K562 (cell line): ENCODE data around the gene PIK3C2G. TPM values are rescaled to one million over a fixed set of nuclear protein-coding genes. Genes with fewer than 3 reads are reported as not detected.

Experiments used
- ATAC-seq: fragments of 200-7000 bp; cut with Tn5 transposase; 3 replicates; pipeline ENCODE4 v1.9.1; 2020; ENCODE audit warnings: moderate library complexity
- BruUV-seq: library from RNA; stranded (reverse); fragments of 400-500 nt; replicated peaks from 2 replicates; lab custom pipeline; 2021; lab: Mats Ljungman, UMichigan
- CTCF ChIA-PET: fragments of 300-600 bp; formaldehyde crosslinking; extraction: SDS; loops from one replicate; lab custom pipeline; 2021; ENCODE audit warnings: low intra/inter-chr PET ratio; lab: Yijun Ruan, JAX
- POLR2A ChIA-PET: fragments of 300-600, 350-650 bp; sonication (Branson Sonifier 250); formaldehyde crosslinking; extraction: SDS; loops from one replicate; lab custom pipeline; 2021; ENCODE audit warnings: antibody characterized with exemption, inconsistent platforms; lab: Yijun Ruan, JAX
- DNase-seq, 4 experiments: peaks; one replicate each; pipeline versions ENCODE4 v3.0.0 to v3.0.0-alpha.2; 2011 to 2018; ENCODE audit warnings: low spot score in 3 of 4, mixed read lengths in 3 of 4; ENCODE audit errors: extremely low read depth in 1 of 4
- FAIRE-seq: peaks from 2 replicates; lab custom pipeline; 2011; peaks lifted over from hg19 to GRCh38; lab: Jason Lieb, UNC
- H2AFZ ChIP-seq: 2 replicates; pipeline ENCODE4 v1.6.0; 2011; ENCODE audit warnings: low read depth, low read length, control low read depth, inconsistent platforms
- H3K27ac ChIP-seq: fragments of 200-600 bp; 3 replicates; pipeline ENCODE4 v1.8.0; 2011; ENCODE audit warnings: low read depth, mild to moderate bottlenecking, control low read depth, inconsistent platforms, low read length, moderate library complexity, mixed read lengths; ENCODE audit errors: extremely low read depth
- H3K27me3 ChIP-seq, 2 experiments: fragments of 300-600 bp in 1 of 2; 2 replicates in 1 of 2; 3 replicates in 1 of 2; pipeline versions ENCODE4 v1.6.0 to v1.8.0; 2011; ENCODE audit warnings: inconsistent platforms in 2 of 2, low read length in 2 of 2, mild to moderate bottlenecking in 1 of 2, mixed read lengths in 1 of 2, moderate library complexity in 1 of 2; ENCODE audit not compliant: control insufficient read depth in 2 of 2, insufficient read depth in 2 of 2
- H3K36me3 ChIP-seq: fragments of 300-600 bp; 3 replicates; pipeline ENCODE4 v1.8.0; 2011; ENCODE audit warnings: mild to moderate bottlenecking, low read length, inconsistent platforms; ENCODE audit not compliant: control insufficient read depth, insufficient read depth
- H3K4me1 ChIP-seq, 2 experiments: fragments of 200-600 bp in 1 of 2; replicated peaks in 1 of 2; 2 replicates in 1 of 2; 3 replicates in 1 of 2; pipeline versions ENCODE4 v1.5.1 to v1.8.0; 2011; ENCODE audit warnings: inconsistent platforms in 2 of 2, low read length in 2 of 2, mild to moderate bottlenecking in 1 of 2, mixed read lengths in 1 of 2, moderate library complexity in 1 of 2; ENCODE audit not compliant: control insufficient read depth in 2 of 2, insufficient read depth in 2 of 2
- H3K4me2 ChIP-seq: 2 replicates; pipeline ENCODE4 v1.6.1; 2011; ENCODE audit warnings: low read length, control low read depth, inconsistent platforms, mixed read lengths; ENCODE audit not compliant: insufficient read depth
- H3K4me3 ChIP-seq: fragments of 200-600 bp; sonication (generic), shearing (Covaris generic); 2 replicates; pipeline ENCODE4 v1.5.1; 2016; ENCODE audit warnings: control low read depth, inconsistent platforms
- H3K79me2 ChIP-seq: fragments of 200-600 bp; 3 replicates; pipeline ENCODE4 v1.8.0; 2011; ENCODE audit warnings: low read length, inconsistent platforms; ENCODE audit not compliant: control insufficient read depth, insufficient read depth
- H3K9ac ChIP-seq, 2 experiments: 2 replicates each; pipeline versions ENCODE4 v1.6.0 to v1.6.1; 2011; ENCODE audit warnings: low read depth in 2 of 2, low read length in 2 of 2, control low read depth in 1 of 2, inconsistent platforms in 1 of 2, mild to moderate bottlenecking in 1 of 2, mixed read lengths in 1 of 2; ENCODE audit not compliant: insufficient read depth in 1 of 2
- H3K9me1 ChIP-seq: one replicate; pipeline ENCODE4 v1.6.0; 2011; ENCODE audit warnings: inconsistent platforms, mild to moderate bottlenecking, low read length, moderate library complexity; ENCODE audit not compliant: control insufficient read depth, insufficient read depth
- H3K9me3 ChIP-seq: replicated peaks from 2 replicates; pipeline ENCODE4 v1.5.1; 2011; ENCODE audit warnings: low read depth, low read length, inconsistent platforms; ENCODE audit not compliant: control insufficient read depth, insufficient read depth
- H4K20me1 ChIP-seq: replicated peaks from 2 replicates; pipeline ENCODE4 v1.6.1; 2011; ENCODE audit warnings: low read length, inconsistent platforms, mixed read lengths; ENCODE audit not compliant: control insufficient read depth, insufficient read depth
- BCOR ChIP-seq: fragments of 450-650 bp; IDR thresholded peaks from 2 replicates; pipeline ENCODE4 v1.6.1; 2016
- BHLHE40 ChIP-seq: IDR thresholded peaks from 2 replicates; pipeline ENCODE4 v1.6.1; 2011; ENCODE audit warnings: low read length, improper control_type of control experiment
- MAFG ChIP-seq: fragments of 450-650 bp; conservative IDR thresholded peaks from 2 replicates; pipeline ENCODE4 v1.6.1; 2016; ENCODE audit warnings: missing genetic modification characterization, missing compliant biosample characterization
- NCOA1 ChIP-seq: fragments of 450-650 bp; IDR thresholded peaks from 2 replicates; pipeline ENCODE4 v1.6.1; 2016; ENCODE audit warnings: low read depth
- NRF1 ChIP-seq, 2 experiments: fragments of 450-650 bp; IDR thresholded peaks in 1 of 2; conservative IDR thresholded peaks in 1 of 2; 2 replicates each; pipeline ENCODE4 v1.6.1; 2014; ENCODE audit warnings: mild to moderate bottlenecking in 2 of 2
- RAD51 ChIP-seq: fragments of 450-650 bp; IDR thresholded peaks from 2 replicates; pipeline ENCODE4 v1.7.1; 2016; ENCODE audit warnings: low read depth, mild to moderate bottlenecking, borderline replicate concordance
- TCF7 ChIP-seq: sonication (generic); IDR thresholded peaks from 2 replicates; pipeline ENCODE4 v1.6.1; 2016; ENCODE audit warnings: antibody characterized with exemption, borderline replicate concordance
- ZNF316 ChIP-seq: fragments of 450-650 bp; IDR thresholded peaks from 2 replicates; pipeline ENCODE4 v1.6.1; 2016
- WGBS: fragments of 100-300 bp; shearing (Covaris generic); methylation state at CpG from one replicate; pipeline ENCODE4 v1.1.6; 2016; ENCODE audit warnings: low coverage, mixed read lengths; ENCODE audit not compliant: insufficient coverage; ENCODE audit errors: missing lambda C conversion rate; 5-methylcytosine and 5-hydroxymethylcytosine counted together
- in situ Hi-C: fragments of 300-500 bp; cut with MboI; formaldehyde crosslinking; loops from 4 replicates; pipeline ENCODE4 v1.15.0; 2018; ENCODE audit warnings: inconsistent platforms, mixed read lengths
- intact Hi-C: fragments of 100-400 bp; cut with micrococcal nuclease; formaldehyde crosslinking; loops from 2 replicates; pipeline ENCODE4 v1.14.2; 2022
- polyA plus RNA-seq, 8 experiments: library from polyadenylated mRNA; depleted of rRNA in 4 of 8; stranded (reverse) in 5 of 8; unstranded in 3 of 8; fragments of >200 nt; fragmentation: Nextera tagmentation in 2 of 8; fragmentation: Illumina TruSeq in 1 of 8; extraction: Ambion mirVana in 2 of 8; extraction: Trizol in 1 of 8; gene quantifications; 2 replicates each; pipeline versions ENCODE4 v1.2.1 to v1.2.3, GENCODE V29; 2011 to 2014; ENCODE audit warnings: inconsistent platforms in 1 of 8, missing spikeins in 1 of 8
- total RNA-seq, 7 experiments: library from RNA; depleted of rRNA in 6 of 7; stranded (reverse); fragments of >200 nt in 6 of 7; fragmentation: Illumina TruSeq in 2 of 7; extraction: Trizol in 2 of 7; gene quantifications; 2 replicates each; pipeline versions ENCODE4 v1.2.1 to v1.2.3, GENCODE V29; 2011 to 2021; ENCODE audit warnings: low replicate concordance in 1 of 7

PIK3C2G gene
- total and polyA plus RNA-seq, 9 of the 15 experiments (the other 6 are each of a cell fraction or from before 2014, with no cell fraction given) = not detected

DNA sequence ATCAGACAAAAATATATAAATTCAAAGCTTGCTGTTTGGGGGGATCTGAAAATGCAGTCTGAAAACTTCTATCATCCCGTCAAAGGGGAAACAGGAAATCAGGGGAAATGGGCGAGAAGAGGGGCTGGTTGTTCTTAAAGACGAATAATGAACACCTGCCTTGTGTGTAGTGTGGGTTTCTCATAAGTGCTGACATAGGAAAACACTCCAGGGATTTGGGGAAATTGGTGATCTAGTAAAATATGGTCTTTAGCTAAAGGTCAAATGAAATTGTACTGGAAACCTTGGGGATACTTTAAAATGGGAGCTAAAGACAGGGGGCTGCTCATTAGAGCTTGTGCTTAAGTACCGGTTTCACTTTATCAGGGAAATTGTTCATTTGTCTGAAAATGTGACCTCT lies 39.6 kb upstream of the PIK3C2G start:
- POLR2A ChIA-PET = no interaction called here

DNA sequence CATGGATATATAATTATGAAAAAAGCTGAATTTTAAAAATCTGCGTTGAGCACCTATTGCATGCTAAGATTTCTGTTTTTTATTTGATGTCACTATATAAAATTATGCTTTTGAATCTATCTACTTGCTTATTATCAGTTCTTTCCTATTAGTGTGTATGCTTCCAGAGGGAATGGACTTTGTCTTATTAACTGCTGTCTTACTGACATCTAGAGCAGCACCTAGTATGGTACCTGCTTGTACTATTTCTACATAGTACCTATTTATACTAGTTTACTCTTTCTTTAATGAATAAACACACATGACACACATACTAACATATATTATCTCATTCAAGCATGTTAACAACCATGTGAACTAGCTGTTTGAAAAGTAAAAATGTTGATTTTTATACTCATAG lies 38.6 kb upstream of the PIK3C2G start:
- ATAC-seq (no peak), DNase-seq (no peak), FAIRE-seq (no peak)
- in situ Hi-C loops = no loop called here
- no peaks in the 10 kb centered on the region for H3K79me2 ChIP-seq
- no TSS peak for BruUV-seq
- H3K27me3 ChIP-seq = no peaks in the 10 kb centered on the region
- H3K4me2 ChIP-seq = no peak overlapping the region
- H3K27ac ChIP-seq = no peak overlapping the region
- intact Hi-C loops = loop anchor here (10.0 kb wide), 1 partner anchor 78 kb away; no protein-coding TSS in a partner anchor
- H3K4me3 ChIP-seq = no peak overlapping the region
- H3K4me1 ChIP-seq = no peaks in the 10 kb centered on the region
- no peaks in the 10 kb centered on the region for H3K9me3 ChIP-seq
- no peak overlapping the region for H3K9ac ChIP-seq
- no peaks in the 10 kb centered on the region for H4K20me1 ChIP-seq
- WGBS = 0% methylated on average over 1 of the region's 1 CpG
- no peak overlapping the region for H2AFZ ChIP-seq
- CTCF ChIA-PET = no interaction called here
- no peak for TF ChIP-seq BHLHE40
- TF ChIP-seq NCOA1 = no peak
- no peak for TF ChIP-seq RAD51
- no peak for TF ChIP-seq TCF7
- TF ChIP-seq BCOR = no peak
- no peaks in the 10 kb centered on the region for H3K36me3 ChIP-seq
- H3K9me1 ChIP-seq = no peaks in the 10 kb centered on the region
- POLR2A ChIA-PET = no interaction called here

More for the DNA sequence above, 39.6 kb upstream of the PIK3C2G start:
- H3K9me3 ChIP-seq = no peaks in the 10 kb centered on the region
- no peaks in the 10 kb centered on the region for H3K4me1 ChIP-seq
- intact Hi-C loops = loop anchor here (10.0 kb wide), 1 partner anchor 77 kb away; no protein-coding TSS in a partner anchor
- no peaks in the 10 kb centered on the region for H3K9me1 ChIP-seq
- FAIRE-seq = no peak
- H3K79me2 ChIP-seq = no peaks in the 10 kb centered on the region
- no peak for TF ChIP-seq NRF1 (conservative IDR thresholded peaks at IDR 0.05 in 1 of 2, IDR thresholded peaks at IDR 0.05 in 1 of 2)
- TF ChIP-seq MAFG (tag) = 0 out of 2 replicates have a peak, but pooled peaks have one; percentile 16
- TF ChIP-seq ZNF316 = peak; percentile 31; the same call in 1 of the 2 replicates
- in situ Hi-C loops = no loop called here
- no peak for ATAC-seq
- no peak overlapping the region for H2AFZ ChIP-seq
- no peaks in the 10 kb centered on the region for H4K20me1 ChIP-seq
- no peak overlapping the region for H3K9ac ChIP-seq
- WGBS = 0% methylated on average over 4 of the region's 4 CpGs
- no peak overlapping the region for H3K4me3 ChIP-seq
- no peak overlapping the region for H3K27ac ChIP-seq
- no peak for DNase-seq
- no peaks in the 10 kb centered on the region for H3K27me3 ChIP-seq
- CTCF ChIA-PET = no interaction called here
- no peaks in the 10 kb centered on the region for H3K36me3 ChIP-seq
- no TSS peak for BruUV-seq
- no peak overlapping the region for H3K4me2 ChIP-seq
